Neural crest cell (in vitro differentiated cells): ENCODE data around the gene CYTH1. TPM values are rescaled to one million over a fixed set of nuclear protein-coding genes. Genes with fewer than 3 reads are reported as not detected.

ENCODE experiments used
- DNase-seq: peaks from one replicate; pipeline ENCODE4 v3.0.0; 2021; ENCODE audit warnings: low read depth, mixed read lengths, low spot score
- H3K27ac Mint-ChIP-seq: one replicate; pipeline ENCODE4 v1.8.0; 2021; ENCODE audit warnings: mild to moderate bottlenecking, mixed read lengths; ENCODE audit not compliant: unreplicated experiment
- H3K27me3 Mint-ChIP-seq: 2 replicates; pipeline ENCODE4 v1.8.0; 2021; ENCODE audit warnings: low read depth, mild to moderate bottlenecking, mixed read lengths
- H3K36me3 Mint-ChIP-seq: 2 replicates; pipeline ENCODE4 v1.8.0; 2021; ENCODE audit warnings: low read depth, mild to moderate bottlenecking, mixed read lengths
- H3K4me1 Mint-ChIP-seq: 2 replicates; pipeline ENCODE4 v1.8.0; 2021; ENCODE audit warnings: mixed read lengths
- H3K4me3 Mint-ChIP-seq: one replicate; pipeline ENCODE4 v1.8.0; 2021; ENCODE audit warnings: mild to moderate bottlenecking, mixed read lengths
- H3K9me3 Mint-ChIP-seq: 2 replicates; pipeline ENCODE4 v1.8.0; 2021; ENCODE audit warnings: mixed read lengths
- total RNA-seq: library from RNA; stranded (reverse); gene quantifications from 2 replicates; pipeline ENCODE4 v1.2.1, GENCODE V29; 2021
- TF ChIP-seq, protein P1 (sequence below): fragments of 200-600 bp; sonication (generic); conservative IDR thresholded peaks from 2 replicates; pipeline ENCODE4 v1.5.0; 2021; ENCODE audit warnings: antibody characterized with exemption, mild to moderate bottlenecking

CYTH1 gene
- total RNA-seq, 1 donor from 2014 or later: 26.8 TPM

- Mint-ChIP-seq H3K4me1 (peaks cover 7% of the 10 kb centered on the region), H3K27me3 (no peaks in the 10 kb centered on the region), H3K9me3 (no peaks in the 10 kb centered on the region), H3K4me3 (no peak overlapping the region), H3K36me3 (no peaks in the 10 kb centered on the region), H3K27ac (no peak overlapping the region)
- no peak for DNase-seq
- TF ChIP-seq, protein P1, sequence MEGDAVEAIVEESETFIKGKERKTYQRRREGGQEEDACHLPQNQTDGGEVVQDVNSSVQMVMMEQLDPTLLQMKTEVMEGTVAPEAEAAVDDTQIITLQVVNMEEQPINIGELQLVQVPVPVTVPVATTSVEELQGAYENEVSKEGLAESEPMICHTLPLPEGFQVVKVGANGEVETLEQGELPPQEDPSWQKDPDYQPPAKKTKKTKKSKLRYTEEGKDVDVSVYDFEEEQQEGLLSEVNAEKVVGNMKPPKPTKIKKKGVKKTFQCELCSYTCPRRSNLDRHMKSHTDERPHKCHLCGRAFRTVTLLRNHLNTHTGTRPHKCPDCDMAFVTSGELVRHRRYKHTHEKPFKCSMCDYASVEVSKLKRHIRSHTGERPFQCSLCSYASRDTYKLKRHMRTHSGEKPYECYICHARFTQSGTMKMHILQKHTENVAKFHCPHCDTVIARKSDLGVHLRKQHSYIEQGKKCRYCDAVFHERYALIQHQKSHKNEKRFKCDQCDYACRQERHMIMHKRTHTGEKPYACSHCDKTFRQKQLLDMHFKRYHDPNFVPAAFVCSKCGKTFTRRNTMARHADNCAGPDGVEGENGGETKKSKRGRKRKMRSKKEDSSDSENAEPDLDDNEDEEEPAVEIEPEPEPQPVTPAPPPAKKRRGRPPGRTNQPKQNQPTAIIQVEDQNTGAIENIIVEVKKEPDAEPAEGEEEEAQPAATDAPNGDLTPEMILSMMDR: no peak
Observed at GRCh38 chr17:78742901-78743300, 39.2 kb downstream of the CYTH1 start.

- H3K36me3 Mint-ChIP-seq: no peaks in the 10 kb centered on the region
- TF ChIP-seq, protein P1: no peak
- no peaks in the 10 kb centered on the region for H3K27me3 Mint-ChIP-seq
- no peak overlapping the region for H3K27ac Mint-ChIP-seq
- no peak overlapping the region for H3K4me3 Mint-ChIP-seq
- no peaks in the 10 kb centered on the region for H3K9me3 Mint-ChIP-seq
- peaks cover 6% of the 10 kb centered on the region for H3K4me1 Mint-ChIP-seq
- DNase-seq: no peak
Observed at GRCh38 chr17:78741644-78742284, 40.3 kb downstream of the CYTH1 start.

DNA sequence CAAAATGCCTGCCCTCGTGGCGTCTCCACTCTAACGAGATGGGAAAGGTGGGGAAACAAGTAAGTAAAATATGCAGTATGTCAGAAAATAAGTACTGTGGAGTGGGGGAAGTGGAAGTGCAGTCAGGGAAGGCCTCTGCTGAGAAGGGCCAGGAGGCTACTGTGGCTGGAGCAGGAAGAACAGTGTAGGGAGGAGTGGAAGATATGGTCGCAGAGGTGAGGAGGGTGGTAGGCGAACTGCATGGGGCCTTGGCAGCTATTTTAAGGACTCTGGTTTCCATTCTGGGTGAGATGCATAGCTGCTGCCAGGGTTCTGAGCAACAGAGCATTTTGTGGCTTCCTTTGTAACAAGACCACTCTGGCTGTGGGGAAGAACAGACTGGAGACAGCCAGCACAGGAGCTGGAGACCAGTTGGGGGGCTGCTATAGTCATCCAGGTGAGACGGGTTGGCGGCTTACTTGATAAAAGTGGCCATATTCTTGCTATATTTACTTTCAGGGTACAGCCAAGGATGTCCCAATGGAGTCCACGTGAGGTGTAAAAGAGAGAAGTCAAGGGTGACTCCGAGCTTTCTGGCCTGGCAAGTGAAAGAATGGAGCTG lies 42.6 kb downstream of the CYTH1 start:
- TF ChIP-seq, protein P1: no peak
- H3K9me3 Mint-ChIP-seq: no peaks in the 10 kb centered on the region

GRCh38 chr17:78738698-78739097 lies 43.4 kb downstream of the CYTH1 start:
- H3K4me1 Mint-ChIP-seq: no peaks in the 10 kb centered on the region
- no peaks in the 10 kb centered on the region for H3K27me3 Mint-ChIP-seq
- H3K36me3 Mint-ChIP-seq: no peaks in the 10 kb centered on the region
- DNase-seq: no peak
- TF ChIP-seq, protein P1: no peak
- no peak overlapping the region for H3K27ac Mint-ChIP-seq
- H3K9me3 Mint-ChIP-seq: no peaks in the 10 kb centered on the region
- no peak overlapping the region for H3K4me3 Mint-ChIP-seq

More for the DNA sequence above, 42.6 kb downstream of the CYTH1 start:
- H3K4me1 Mint-ChIP-seq: no peaks in the 10 kb centered on the region
- peak overlapping the region; percentile 59 for H3K27ac Mint-ChIP-seq
- H3K27me3 Mint-ChIP-seq: no peaks in the 10 kb centered on the region
- H3K36me3 Mint-ChIP-seq: no peaks in the 10 kb centered on the region
- no peak overlapping the region for H3K4me3 Mint-ChIP-seq
- no peak for DNase-seq

- Mint-ChIP-seq H3K27me3 (no peaks in the 10 kb centered on the region), H3K9me3 (no peaks in the 10 kb centered on the region), H3K4me1 (no peaks in the 10 kb centered on the region), H3K27ac (no peak overlapping the region), H3K36me3 (no peaks in the 10 kb centered on the region), H3K4me3 (no peak overlapping the region)
- TF ChIP-seq, protein P1: no peak
- DNase-seq: no peak
Observed at GRCh38 chr17:78738278-78738677, 43.8 kb downstream of the CYTH1 start.
